ENCODE results near the gene HCAR2. TPM values are rescaled to one million over a fixed set of nuclear protein-coding genes. Genes with fewer than 3 reads are reported as not detected.
"Not testable (repeated sequence)": the region's sequence is repeated elsewhere in the genome, so short reads cannot be mapped to it uniquely, and the experiment has no call there.

Gene HCAR2
- total RNA-seq, 1 donor from 2014 or later = not detected

DNA sequence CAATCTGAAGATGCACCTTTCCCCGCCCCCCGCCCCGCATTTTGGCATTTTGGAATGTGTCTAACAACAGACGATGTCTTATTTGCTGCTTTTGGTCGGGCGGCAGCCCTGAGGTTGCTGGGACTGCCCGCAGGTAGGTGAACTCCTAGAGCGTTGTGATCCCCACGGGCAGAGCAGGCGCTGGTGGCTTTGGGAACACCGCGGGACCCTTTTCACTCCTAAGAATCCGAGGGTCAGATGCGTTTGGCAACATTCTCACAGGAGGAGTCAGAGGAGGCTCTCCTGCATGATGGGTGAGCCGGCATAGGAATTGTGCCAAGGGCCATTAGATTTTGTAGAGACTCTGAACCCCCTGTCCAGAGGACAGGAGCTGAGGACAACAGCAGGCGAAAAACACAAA is 41.9 kb downstream of the HCAR2 start:
- no peak for DNase-seq (ENCODE audit: extremely low spot score, unreplicated experiment)
- Mint-ChIP-seq H3K36me3 (ENCODE audit: unreplicated experiment) (no peaks in the 10 kb centered on the region), H3K27me3 (ENCODE audit: unreplicated experiment) (no peaks in the 10 kb centered on the region), H3K27ac (ENCODE audit: unreplicated experiment) (no peak overlapping the region), H3K4me3 (ENCODE audit: unreplicated experiment) (no peak overlapping the region), H3K9me3 (ENCODE audit: unreplicated experiment) (no peaks in the 10 kb centered on the region), H3K4me1 (ENCODE audit: unreplicated experiment) (no peaks in the 10 kb centered on the region)
- TF ChIP-seq CTCF (IDR thresholded peaks at IDR 0.05) = no peak

DNA sequence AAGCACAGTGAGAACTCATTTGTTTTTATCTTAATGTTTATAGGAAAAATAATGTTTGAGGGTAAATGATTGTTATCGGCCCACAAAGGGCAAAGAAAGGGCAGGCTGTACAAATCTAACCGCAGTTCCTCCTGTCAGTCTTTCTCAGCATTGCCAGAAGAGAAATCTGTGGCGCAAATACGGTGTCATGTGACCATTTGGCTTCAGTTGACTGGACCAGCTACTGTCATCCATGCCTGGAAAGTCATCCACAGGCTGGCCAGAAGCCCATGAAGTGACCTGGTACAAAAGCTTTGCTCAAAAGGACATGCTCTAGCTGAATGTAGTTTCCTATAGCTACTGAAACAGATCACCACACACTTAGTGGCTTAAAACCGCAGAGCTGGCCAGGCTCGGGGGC is 43.6 kb downstream of the HCAR2 start:
- Mint-ChIP-seq H3K9me3 (ENCODE audit: unreplicated experiment) (no peaks in the 10 kb centered on the region), H3K27me3 (ENCODE audit: unreplicated experiment) (no peaks in the 10 kb centered on the region), H3K36me3 (ENCODE audit: unreplicated experiment) (no peaks in the 10 kb centered on the region), H3K4me3 (ENCODE audit: unreplicated experiment) (no peak overlapping the region), H3K27ac (ENCODE audit: unreplicated experiment) (no peak overlapping the region), H3K4me1 (ENCODE audit: unreplicated experiment) (no peaks in the 10 kb centered on the region)
- no peak for TF ChIP-seq CTCF (IDR thresholded peaks at IDR 0.05)
- DNase-seq (ENCODE audit: extremely low spot score, unreplicated experiment) = no peak

DNA sequence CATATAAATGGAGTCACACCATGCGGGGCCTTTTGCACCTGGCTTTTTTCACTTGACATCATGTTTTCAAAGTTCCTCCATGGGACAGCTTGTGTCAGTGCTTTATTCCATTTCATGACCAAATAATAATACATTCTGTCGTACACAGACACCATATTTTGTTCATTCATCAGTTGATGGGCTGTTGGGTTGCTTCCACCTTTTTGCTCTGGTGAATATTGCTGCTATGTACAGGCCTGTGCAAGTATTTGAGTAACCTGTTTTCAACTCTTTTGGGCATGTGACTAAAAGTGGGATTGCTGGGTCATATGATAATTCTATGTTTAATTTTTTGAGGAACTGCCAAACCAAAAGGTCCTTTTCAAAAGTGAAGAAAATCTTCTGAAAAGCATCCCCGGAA is 46.9 kb downstream of the HCAR2 start:
- Mint-ChIP-seq H3K9me3 (ENCODE audit: unreplicated experiment) (no peaks in the 10 kb centered on the region), H3K4me3 (ENCODE audit: unreplicated experiment) (no peak overlapping the region), H3K27ac (ENCODE audit: unreplicated experiment) (no peak overlapping the region), H3K36me3 (ENCODE audit: unreplicated experiment) (no peaks in the 10 kb centered on the region), H3K27me3 (ENCODE audit: unreplicated experiment) (no peaks in the 10 kb centered on the region), H3K4me1 (ENCODE audit: unreplicated experiment) (no peaks in the 10 kb centered on the region)
- DNase-seq (ENCODE audit: extremely low spot score, unreplicated experiment) = no peak
- no peak for TF ChIP-seq CTCF (IDR thresholded peaks at IDR 0.05)

- not testable (repeated sequence) for H3K4me1 Mint-ChIP-seq (ENCODE audit: unreplicated experiment); DNase-seq (ENCODE audit: extremely low spot score, unreplicated experiment); H3K4me3 Mint-ChIP-seq (ENCODE audit: unreplicated experiment); H3K9me3 Mint-ChIP-seq (ENCODE audit: unreplicated experiment); H3K27ac Mint-ChIP-seq (ENCODE audit: unreplicated experiment); H3K36me3 Mint-ChIP-seq (ENCODE audit: unreplicated experiment); H3K27me3 Mint-ChIP-seq (ENCODE audit: unreplicated experiment)
These were observed 49.9 kb downstream of the HCAR2 start for GRCh38 chr12:122653291-122653690.

- TF ChIP-seq CTCF (IDR thresholded peaks at IDR 0.05) = no peak
- no peaks in the 10 kb centered on the region for H3K9me3 Mint-ChIP-seq (ENCODE audit: unreplicated experiment)
- no peaks in the 10 kb centered on the region for H3K4me1 Mint-ChIP-seq (ENCODE audit: unreplicated experiment)
- no peaks in the 10 kb centered on the region for H3K36me3 Mint-ChIP-seq (ENCODE audit: unreplicated experiment)
- H3K27ac Mint-ChIP-seq (ENCODE audit: unreplicated experiment) = no peak overlapping the region
- H3K4me3 Mint-ChIP-seq (ENCODE audit: unreplicated experiment) = no peak overlapping the region
- no peak for DNase-seq (ENCODE audit: extremely low spot score, unreplicated experiment)
- H3K27me3 Mint-ChIP-seq (ENCODE audit: unreplicated experiment) = no peaks in the 10 kb centered on the region
These were observed 51.5 kb downstream of the HCAR2 start for GRCh38 chr12:122651520-122652224.

Other genes starting within 250 kb of the HCAR2 start
- gene ZCCHC8, start 202.4 kb downstream of the HCAR2 start, total RNA-seq = 27.6 and 28.0 TPM in 2 replicates
- 64.9 and 67.9 TPM in 2 replicates for gene RSRC2, start 176.4 kb downstream of the HCAR2 start, total RNA-seq
- gene KNTC1, start 176.1 kb downstream of the HCAR2 start, total RNA-seq = 14.1 and 18.5 TPM in 2 replicates
- not detected in 2 replicates for gene HCAR3, start 13.5 kb upstream of the HCAR2 start, total RNA-seq
- gene HCAR1, start 27.5 kb upstream of the HCAR2 start, total RNA-seq = 0.21 and 0.37 TPM in 2 replicates
- 50.2 and 51.9 TPM in 2 replicates for gene DENR, start 49.5 kb upstream of the HCAR2 start, total RNA-seq
- gene CCDC62, start 71.2 kb upstream of the HCAR2 start, total RNA-seq = 0.27 and 0.34 TPM in 2 replicates
- gene HIP1R, start 132.1 kb upstream of the HCAR2 start, total RNA-seq = 26.0 and 31.3 TPM in 2 replicates
- gene VPS37B, start 192.8 kb upstream of the HCAR2 start, total RNA-seq = 27.5 and 29.9 TPM in 2 replicates